Right renal cortex interstitium (tissue), 3 donors: ENCODE measurements around the gene LRP1. TPM values are rescaled to one million over a fixed set of nuclear protein-coding genes. Genes with fewer than 3 reads are reported as not detected.

Experiments used
- DNase-seq, 3 donors: peaks; one replicate each; pipeline ENCODE4 v3.0.0-alpha.2; 2013; ENCODE audit warnings: low read depth in 3 of 3, low spot score in 2 of 3
- polyA plus RNA-seq, 3 donors: library from polyadenylated mRNA; unstranded; fragments of 120-200 nt; gene quantifications; one replicate each; pipeline ENCODE4 v1.2.1, GENCODE V29; 2013; ENCODE audit not compliant: insufficient read length in 3 of 3

Gene LRP1
- polyA plus RNA-seq, 3 donors: 58.5 to 69.2 (median 60.0) TPM

GRCh38 chr12:57241402-57242310, 113.4 kb downstream of the LRP1 start:
- no peak for DNase-seq

- no peak for DNase-seq
These were observed 114.0 kb downstream of the LRP1 start for GRCh38 chr12:57242329-57242690.

- DNase-seq: peak in 1 of 3 donors; percentile 66
These were observed 114.6 kb downstream of the LRP1 start for GRCh38 chr12:57242691-57243454.

- DNase-seq: peak in 1 of 3 donors; percentile 52
These were observed 115.4 kb downstream of the LRP1 start for GRCh38 chr12:57243521-57244311.

GRCh38 chr12:57244312-57244696, 116.0 kb downstream of the LRP1 start:
- DNase-seq: no peak

GRCh38 chr12:57247041-57247440, 118.8 kb downstream of the LRP1 start:
- no peak for DNase-seq

GRCh38 chr12:57248934-57249742, 120.9 kb downstream of the LRP1 start:
- no peak for DNase-seq

GRCh38 chr12:57250541-57250940, 122.3 kb downstream of the LRP1 start:
- DNase-seq: no peak

GRCh38 chr12:57250956-57251355, 122.7 kb downstream of the LRP1 start, which contains the start of gene STAC3:
STAC3 (minus strand) TSS chr12:57251187; CDS start chr12:57249636, 1,551 bp downstream.
- DNase-seq: no peak

- DNase-seq: no peak
These were observed 126.4 kb downstream of the LRP1 start for GRCh38 chr12:57254506-57255280.

GRCh38 chr12:57255916-57256315, 127.6 kb downstream of the LRP1 start:
- no peak for DNase-seq

GRCh38 chr12:57258977-57259970, 131.0 kb downstream of the LRP1 start:
- no peak for DNase-seq

GRCh38 chr12:57260366-57260765, 132.1 kb downstream of the LRP1 start:
- no peak for DNase-seq

GRCh38 chr12:57261428-57261865, 133.2 kb downstream of the LRP1 start:
- DNase-seq: no peak

- no peak for DNase-seq
These were observed 134.0 kb downstream of the LRP1 start for GRCh38 chr12:57262126-57262822.
